ENCODE data around the gene IFITM10. TPM values are rescaled to one million over a fixed set of nuclear protein-coding genes. Genes with fewer than 3 reads are reported as not detected.

IFITM10 gene
- total and polyA plus RNA-seq, 10 of the 15 experiments (the other 5 are each of a cell fraction or from before 2014, with no cell fraction given) = 0.04 to 0.27 TPM; not detected in 8

DNA sequence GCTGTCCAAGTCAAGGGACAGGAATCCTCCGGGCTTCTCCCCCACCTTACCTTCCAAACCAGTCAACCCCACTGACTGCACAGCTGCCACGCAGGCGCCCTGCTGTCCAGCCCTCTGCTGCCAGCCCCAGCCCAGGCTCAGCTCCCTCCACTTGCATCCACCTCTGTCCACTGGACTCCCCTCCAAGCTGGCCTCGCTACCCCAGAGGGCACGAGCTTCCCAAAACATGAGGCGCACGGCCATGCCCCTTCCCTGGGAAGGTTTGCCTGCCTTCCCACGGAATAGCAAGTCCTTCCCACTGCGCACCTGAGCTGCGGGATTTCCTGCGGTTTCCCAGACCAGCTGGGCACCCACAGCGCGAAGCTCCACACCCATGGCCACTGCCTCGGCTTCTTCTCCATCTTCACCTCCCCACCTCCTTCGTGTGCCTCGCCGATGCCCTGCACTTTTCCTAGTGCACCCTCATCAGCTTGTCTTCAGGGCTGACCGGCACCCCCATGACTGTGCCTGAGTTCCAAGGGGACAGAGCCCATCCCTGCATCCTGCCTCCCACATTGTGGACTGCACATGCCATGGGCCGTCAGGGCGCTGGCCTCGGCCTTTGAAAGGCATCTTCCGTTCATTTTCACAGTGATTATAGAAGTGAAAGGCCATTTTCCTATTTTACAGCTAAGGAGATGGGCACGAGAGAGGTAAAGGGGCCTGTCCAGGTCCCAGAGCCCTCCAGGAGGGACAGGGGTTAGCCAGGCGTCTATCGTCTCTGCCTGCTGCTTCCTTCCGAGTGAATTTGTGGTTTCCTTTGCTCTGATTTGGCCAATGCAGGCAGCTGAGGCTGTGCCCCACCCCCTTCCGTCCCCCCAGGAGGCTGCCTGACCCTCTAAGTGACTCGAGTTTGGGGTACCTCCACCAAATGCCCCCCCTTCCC is 16.4 kb downstream of the IFITM10 start (continued):
- TF ChIP-seq NFXL1 (IDR thresholded peaks at IDR 0.05; ENCODE audit: borderline replicate concordance) (no peak), POLR2AphosphoS5 (IDR thresholded peaks at IDR 0.05; ENCODE audit: low read length) (no peak)

DNA sequence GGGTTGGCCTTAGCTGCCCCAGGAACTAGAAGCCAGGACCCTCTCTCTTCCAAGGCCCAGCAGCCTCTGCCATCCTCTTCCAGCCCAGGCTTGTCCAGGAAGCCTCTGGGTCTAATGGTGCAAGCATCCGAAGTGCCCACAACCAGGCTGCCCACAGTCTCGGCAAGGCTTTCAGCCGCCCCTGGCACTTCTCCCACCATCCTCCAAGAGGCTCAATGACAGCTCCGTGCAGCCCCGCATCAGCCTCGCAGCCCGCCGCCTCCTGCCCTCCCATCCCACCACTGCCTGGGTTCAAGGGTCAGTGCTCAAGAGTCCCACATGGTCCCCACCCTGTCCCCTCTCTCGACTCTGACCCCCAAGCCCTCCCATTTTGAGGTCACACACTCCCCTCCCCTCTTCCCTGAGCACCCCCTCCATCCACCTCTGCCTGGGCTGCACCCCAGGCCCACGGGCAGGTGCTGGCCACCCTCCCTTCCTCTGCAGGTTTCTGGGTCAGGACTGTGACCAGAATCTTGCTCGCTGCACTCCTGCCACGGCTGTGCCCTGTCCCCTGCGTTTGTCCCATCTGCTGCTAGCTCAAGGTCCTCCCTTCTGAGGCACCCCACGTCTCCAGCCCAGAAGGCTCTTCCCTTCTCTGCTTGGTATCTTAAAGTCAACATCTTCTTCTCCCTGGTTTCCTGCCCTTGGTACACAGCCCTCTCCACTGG is 17.2 kb downstream of the IFITM10 start:
- Histone ChIP-seq H3K79me2 (ENCODE audit: control insufficient read depth, insufficient read depth, low read length) (no peaks in the 10 kb centered on the region), H4K20me1 (ENCODE audit: control insufficient read depth, insufficient read depth) (no peaks in the 10 kb centered on the region), H3K9me3 (replicated peaks; ENCODE audit: control insufficient read depth, insufficient read depth, low read length) (peaks cover 2% of the 10 kb centered on the region; the same call in 2 of the 3 replicates), H3K9ac (ENCODE audit: control insufficient read depth, insufficient read depth, low read length) (no peak overlapping the region), H3K36me3 (ENCODE audit: control insufficient read depth in 2 of 2, insufficient read depth in 2 of 2, low read length in 1 of 2) (no peaks in the 10 kb centered on the region), H3K27ac (ENCODE audit: control insufficient read depth, insufficient read depth) (no peak overlapping the region), H3K4me1 (ENCODE audit: control insufficient read depth, insufficient read depth, low read length) (no peaks in the 10 kb centered on the region), H3K4me3 (no peak overlapping the region), H2AFZ (ENCODE audit: control insufficient read depth, low read depth, low read length) (no peak overlapping the region), H3K4me2 (ENCODE audit: control insufficient read depth, insufficient read depth) (no peak overlapping the region), H3K27me3 (replicated peaks in 1 of 2; ENCODE audit: control insufficient read depth in 2 of 2, insufficient read depth in 2 of 2, low read length in 1 of 2) (0 out of 4 replicates have a peak, but pooled peaks cover 0 to 6% of the 10 kb centered on the region in 2 experiments)
- ChIA-PET POLR2A (no interaction called here), CTCF (no interaction called here), SMC1A (ENCODE audit: uncharacterized antibody, unreplicated experiment) (no interaction called here), RAD21 (ENCODE audit: unreplicated experiment) (interaction anchor here (0.6 kb wide), 1 partner anchor 40 kb away, joined by 3 read pairs; no protein-coding TSS in a partner anchor)
- FAIRE-seq (no peak), ATAC-seq (no peak), DNase-seq (ENCODE audit: low read depth, low spot score) (no peak)
- TF ChIP-seq NRF1 (conservative IDR thresholded peaks at IDR 0.05; ENCODE audit: low read depth, low read length) (no peak), ETV6 (conservative IDR thresholded peaks at IDR 0.05 in 1 of 2, IDR thresholded peaks at IDR 0.05 in 1 of 2; ENCODE audit: borderline replicate concordance in 1 of 2, low read depth in 1 of 2) (no peak), NFYB (IDR thresholded peaks at IDR 0.05; ENCODE audit: insufficient read depth, low read depth, low read length) (no peak), POLR2AphosphoS5 (IDR thresholded peaks at IDR 0.05; ENCODE audit: low read length) (no peak), JUND (IDR thresholded peaks at IDR 0.05; ENCODE audit: low read depth, low read length) (no peak), CHD1 (IDR thresholded peaks at IDR 0.05; ENCODE audit: low read depth, low read length) (no peak), SPI1 (IDR thresholded peaks at IDR 0.05; ENCODE audit: borderline replicate concordance, insufficient read depth, low read depth, low read length) (no peak), MYB (IDR thresholded peaks at IDR 0.05; ENCODE audit: borderline replicate concordance, low read depth, low read length) (no peak), RB1 (IDR thresholded peaks at IDR 0.05; ENCODE audit: borderline replicate concordance) (no peak), RCOR1 (conservative IDR thresholded peaks at IDR 0.05; ENCODE audit: low read depth, low read length) (no peak)
- WGBS (ENCODE audit: insufficient coverage, insufficient replicate concordance, low lambda C conversion rate, missing lambda C conversion rate) = 50% methylated on average over 10 of the region's 14 CpGs
- BruUV-seq (replicated peaks) = no TSS peak
- intact Hi-C loops (cut with micrococcal nuclease; ENCODE audit: unreplicated experiment) (no loop called here), in situ Hi-C loops (cut with MboI) (no loop called here)

Data from GM12878 (cell line).